Hepatocyte (in vitro differentiated cells): ENCODE results near the gene PCYT2.

Experiments
- EZH2 ChIP-seq: fragments of 200-600 bp; sonication (generic); IDR thresholded peaks from 2 replicates; pipeline ENCODE4 v1.6.1; 2016; ENCODE audit warnings: antibody characterized with exemption, mild to moderate bottlenecking, borderline replicate concordance
- TF ChIP-seq, protein P1 (sequence below): fragments of 200-600 bp; sonication (generic); IDR thresholded peaks from 2 replicates; pipeline ENCODE4 v1.5.1; 2016; ENCODE audit warnings: antibody characterized with exemption, mild to moderate bottlenecking; ENCODE audit not compliant: poor library complexity

GRCh38 chr17:81931189-81931556 is 20.0 kb upstream of the PCYT2 start:
- TF ChIP-seq, protein P1, sequence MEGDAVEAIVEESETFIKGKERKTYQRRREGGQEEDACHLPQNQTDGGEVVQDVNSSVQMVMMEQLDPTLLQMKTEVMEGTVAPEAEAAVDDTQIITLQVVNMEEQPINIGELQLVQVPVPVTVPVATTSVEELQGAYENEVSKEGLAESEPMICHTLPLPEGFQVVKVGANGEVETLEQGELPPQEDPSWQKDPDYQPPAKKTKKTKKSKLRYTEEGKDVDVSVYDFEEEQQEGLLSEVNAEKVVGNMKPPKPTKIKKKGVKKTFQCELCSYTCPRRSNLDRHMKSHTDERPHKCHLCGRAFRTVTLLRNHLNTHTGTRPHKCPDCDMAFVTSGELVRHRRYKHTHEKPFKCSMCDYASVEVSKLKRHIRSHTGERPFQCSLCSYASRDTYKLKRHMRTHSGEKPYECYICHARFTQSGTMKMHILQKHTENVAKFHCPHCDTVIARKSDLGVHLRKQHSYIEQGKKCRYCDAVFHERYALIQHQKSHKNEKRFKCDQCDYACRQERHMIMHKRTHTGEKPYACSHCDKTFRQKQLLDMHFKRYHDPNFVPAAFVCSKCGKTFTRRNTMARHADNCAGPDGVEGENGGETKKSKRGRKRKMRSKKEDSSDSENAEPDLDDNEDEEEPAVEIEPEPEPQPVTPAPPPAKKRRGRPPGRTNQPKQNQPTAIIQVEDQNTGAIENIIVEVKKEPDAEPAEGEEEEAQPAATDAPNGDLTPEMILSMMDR = no peak
- TF ChIP-seq EZH2 = no peak
